CD4-positive, alpha-beta T cell treated with Interleukin-6 for 4 hours (primary cell): ENCODE data around the gene SLC25A21.
"Not testable (repeated sequence)": the region's sequence is repeated elsewhere in the genome, so short reads cannot be mapped to it uniquely, and the experiment has no call there.

ENCODE experiments used
- DNase-seq: peaks from one replicate; pipeline ENCODE4 v3.0.0-alpha.2; 2020; ENCODE audit warnings: mixed read lengths

SLC25A21 gene

GRCh38 chr14:36750244-36750643 lies 422.2 kb downstream of the SLC25A21 start:
- DNase-seq = no peak

GRCh38 chr14:36748610-36749213 lies 423.7 kb downstream of the SLC25A21 start:
- no peak for DNase-seq

GRCh38 chr14:36747411-36748184 lies 424.8 kb downstream of the SLC25A21 start:
- DNase-seq = no peak

- DNase-seq = no peak
These were observed 425.5 kb downstream of the SLC25A21 start for GRCh38 chr14:36746872-36747271.

- no peak for DNase-seq
These were observed 430.5 kb downstream of the SLC25A21 start for GRCh38 chr14:36741858-36742257.

GRCh38 chr14:36738269-36738668 lies 434.1 kb downstream of the SLC25A21 start:
- no peak for DNase-seq

GRCh38 chr14:36726128-36726527 lies 446.3 kb downstream of the SLC25A21 start:
- DNase-seq = no peak

GRCh38 chr14:36724162-36724561 lies 448.2 kb downstream of the SLC25A21 start:
- DNase-seq = no peak

- DNase-seq = no peak
These were observed 448.9 kb downstream of the SLC25A21 start for GRCh38 chr14:36723530-36723929.

- no peak for DNase-seq
These were observed 450.5 kb downstream of the SLC25A21 start for GRCh38 chr14:36721877-36722276.

GRCh38 chr14:36720657-36721056 lies 451.7 kb downstream of the SLC25A21 start:
- DNase-seq = no peak

- DNase-seq = no peak
These were observed 452.6 kb downstream of the SLC25A21 start for GRCh38 chr14:36719823-36720222.

GRCh38 chr14:36718216-36718615 lies 454.2 kb downstream of the SLC25A21 start:
- DNase-seq = no peak

GRCh38 chr14:36717363-36717762 lies 455.0 kb downstream of the SLC25A21 start:
- DNase-seq = no peak

- DNase-seq = no peak
These were observed 455.7 kb downstream of the SLC25A21 start for GRCh38 chr14:36716614-36717184.

GRCh38 chr14:36713960-36714703 lies 458.3 kb downstream of the SLC25A21 start:
- DNase-seq = no peak

GRCh38 chr14:36707570-36707969 lies 464.8 kb downstream of the SLC25A21 start:
- no peak for DNase-seq

GRCh38 chr14:36702474-36702873 lies 469.9 kb downstream of the SLC25A21 start:
- DNase-seq = no peak

GRCh38 chr14:36701132-36701531 lies 471.3 kb downstream of the SLC25A21 start:
- no peak for DNase-seq

- DNase-seq = no peak
These were observed 471.8 kb downstream of the SLC25A21 start for GRCh38 chr14:36700651-36701050.

GRCh38 chr14:36699420-36699819 lies 473.0 kb downstream of the SLC25A21 start:
- not testable (repeated sequence) for DNase-seq

GRCh38 chr14:36690311-36691040 lies 481.9 kb downstream of the SLC25A21 start:
- DNase-seq = no peak

GRCh38 chr14:36684946-36685345 lies 487.5 kb downstream of the SLC25A21 start:
- no peak for DNase-seq
